WTC11 (cell line): ENCODE data around the gene MCF2L2. TPM values are rescaled to one million over a fixed set of nuclear protein-coding genes. Genes with fewer than 3 reads are reported as not detected.

Experiments used
- ATAC-seq: fragments of 200-7000 bp; cut with Tn5 transposase; 2 replicates; pipeline ENCODE4 v1.10.0; 2021; ENCODE audit warnings: mild to moderate bottlenecking, moderate library complexity
- CTCF ChIA-PET: fragments of 300-600 bp; sonication (Branson Sonifier 250); formaldehyde crosslinking; loops from one replicate; lab custom pipeline; 2021; ENCODE audit warnings: antibody characterized with exemption; lab: Charles Lee
- POLR2A ChIA-PET: fragments of 350-600 bp; sonication (Branson Sonifier 250); formaldehyde crosslinking; loops from one replicate; lab custom pipeline; 2021; ENCODE audit warnings: antibody characterized with exemption; lab: Charles Lee
- DNase-seq: peaks from one replicate; pipeline ENCODE4 v3.0.0; 2021; ENCODE audit warnings: low spot score
- H3K27ac Mint-ChIP-seq: 2 replicates; pipeline ENCODE4 v1.8.0; 2021; ENCODE audit warnings: mixed read lengths
- H3K27me3 Mint-ChIP-seq: 2 replicates; pipeline ENCODE4 v1.8.0; 2021; ENCODE audit warnings: low read depth, mild to moderate bottlenecking, moderate library complexity, mixed read lengths
- H3K36me3 Mint-ChIP-seq: 2 replicates; pipeline ENCODE4 v1.8.0; 2021; ENCODE audit warnings: mixed read lengths
- H3K4me1 Mint-ChIP-seq: 2 replicates; pipeline ENCODE4 v1.8.0; 2022; ENCODE audit warnings: mixed read lengths
- H3K4me3 Mint-ChIP-seq: 2 replicates; pipeline ENCODE4 v1.8.0; 2021; ENCODE audit warnings: mild to moderate bottlenecking, moderate library complexity, mixed read lengths
- H3K9me3 Mint-ChIP-seq: 2 replicates; pipeline ENCODE4 v1.8.0; 2021; ENCODE audit warnings: mixed read lengths
- CBFB ChIP-seq: sonication (generic); formaldehyde crosslinking; IDR thresholded peaks from 2 replicates; pipeline ENCODE4 v1.8.1; 2022; ENCODE audit warnings: mild to moderate bottlenecking, low read depth, missing genetic modification reagents
- CREB1 ChIP-seq: sonication (generic); formaldehyde crosslinking; IDR thresholded peaks from 2 replicates; pipeline ENCODE4 v1.8.0; 2023; ENCODE audit warnings: mild to moderate bottlenecking, missing genetic modification reagents
- ESRRA ChIP-seq: sonication (generic); formaldehyde crosslinking; IDR thresholded peaks from 2 replicates; pipeline ENCODE4 v1.8.1; 2022; ENCODE audit warnings: mild to moderate bottlenecking, missing genetic modification reagents, borderline replicate concordance
- GTF2I ChIP-seq: fragments of 250-450 bp; sonication (Bioruptor Pico); conservative IDR thresholded peaks from 2 replicates; pipeline ENCODE4 v1.4.0; 2021; ENCODE audit warnings: mild to moderate bottlenecking
- JUN ChIP-seq: sonication (generic); formaldehyde crosslinking; IDR thresholded peaks from 2 replicates; pipeline ENCODE4 v1.8.0; 2023; ENCODE audit warnings: mild to moderate bottlenecking, missing genetic modification reagents
- NFE2L1 ChIP-seq: sonication (generic); formaldehyde crosslinking; IDR thresholded peaks from 2 replicates; pipeline ENCODE4 v1.8.1; 2023; ENCODE audit warnings: missing genetic modification reagents
- NR1H2 ChIP-seq: sonication (generic); formaldehyde crosslinking; IDR thresholded peaks from 2 replicates; pipeline ENCODE4 v1.9.0; 2021; ENCODE audit warnings: mild to moderate bottlenecking, moderate library complexity, missing genetic modification reagents
- OVOL2 ChIP-seq: fragments of 250-450 bp; sonication (Bioruptor Pico); IDR thresholded peaks from 2 replicates; pipeline ENCODE4 v1.9.0; 2021; ENCODE audit warnings: mild to moderate bottlenecking, borderline replicate concordance
- RELA ChIP-seq: sonication (generic); formaldehyde crosslinking; IDR thresholded peaks from 2 replicates; pipeline ENCODE4 v1.8.1; 2022; ENCODE audit warnings: missing genetic modification reagents, mild to moderate bottlenecking, borderline replicate concordance
- TEAD1 ChIP-seq: sonication (generic); formaldehyde crosslinking; IDR thresholded peaks from 2 replicates; pipeline ENCODE4 v1.8.0; 2022; ENCODE audit warnings: mild to moderate bottlenecking, missing genetic modification reagents
- TP53 ChIP-seq: sonication (generic); formaldehyde crosslinking; IDR thresholded peaks from 2 replicates; pipeline ENCODE4 v1.8.1; 2023; ENCODE audit warnings: mild to moderate bottlenecking, missing genetic modification reagents
- ZNF317 ChIP-seq: sonication (generic); formaldehyde crosslinking; IDR thresholded peaks from 2 replicates; pipeline ENCODE4 v1.8.1; 2023; ENCODE audit warnings: low read depth, mild to moderate bottlenecking, moderate library complexity, missing genetic modification reagents, borderline replicate concordance
- ZNF396 ChIP-seq: fragments of 250-450 bp; sonication (Bioruptor Pico); IDR thresholded peaks from 2 replicates; pipeline ENCODE4 v1.8.0; 2021; ENCODE audit warnings: mild to moderate bottlenecking, moderate library complexity, borderline replicate concordance
- ZNF416 ChIP-seq: fragments of 250-450 bp; sonication (Bioruptor Pico); IDR thresholded peaks from 2 replicates; pipeline ENCODE4 v1.9.0; 2021; ENCODE audit warnings: mild to moderate bottlenecking, inconsistent platforms
- ZNF671 ChIP-seq: fragments of 250-450 bp; sonication (Bioruptor Pico); IDR thresholded peaks from 2 replicates; pipeline ENCODE4 v1.8.0; 2021; ENCODE audit warnings: mild to moderate bottlenecking
- total RNA-seq: library from RNA; stranded (reverse); gene quantifications from 3 replicates; pipeline ENCODE4 v1.2.3, GENCODE V29; 2021
- TF ChIP-seq, protein P1 (sequence below): sonication (generic); formaldehyde crosslinking; IDR thresholded peaks from 2 replicates; pipeline ENCODE4 v1.8.1; 2023; ENCODE audit warnings: mild to moderate bottlenecking, missing genetic modification reagents, borderline replicate concordance
- TF ChIP-seq, protein P2 (sequence below): sonication (generic); formaldehyde crosslinking; IDR thresholded peaks from 2 replicates; pipeline ENCODE4 v1.8.1; 2022; ENCODE audit warnings: mild to moderate bottlenecking, moderate library complexity, missing genetic modification reagents
- TF ChIP-seq, protein P3 (sequence below): sonication (generic); formaldehyde crosslinking; IDR thresholded peaks from 2 replicates; pipeline ENCODE4 v1.8.0; 2022; ENCODE audit warnings: mild to moderate bottlenecking, missing genetic modification reagents
- TF ChIP-seq, protein P4 (sequence below): fragments of 250-450 bp; sonication (Bioruptor Pico); IDR thresholded peaks from 2 replicates; pipeline ENCODE4 v1.9.0; 2021; ENCODE audit warnings: mild to moderate bottlenecking
- TF ChIP-seq, protein P5 (sequence below): sonication (generic); formaldehyde crosslinking; IDR thresholded peaks from 2 replicates; pipeline ENCODE4 v1.8.0; 2023; ENCODE audit warnings: mild to moderate bottlenecking, missing genetic modification reagents
- TF ChIP-seq, protein P6 (sequence below): sonication (generic); formaldehyde crosslinking; IDR thresholded peaks from 2 replicates; pipeline ENCODE4 v1.8.1; 2023; ENCODE audit warnings: mild to moderate bottlenecking, missing genetic modification reagents, moderate library complexity

MCF2L2 gene
- total RNA-seq, 1 experiment from 2014 or later: 7.5 TPM

DNA sequence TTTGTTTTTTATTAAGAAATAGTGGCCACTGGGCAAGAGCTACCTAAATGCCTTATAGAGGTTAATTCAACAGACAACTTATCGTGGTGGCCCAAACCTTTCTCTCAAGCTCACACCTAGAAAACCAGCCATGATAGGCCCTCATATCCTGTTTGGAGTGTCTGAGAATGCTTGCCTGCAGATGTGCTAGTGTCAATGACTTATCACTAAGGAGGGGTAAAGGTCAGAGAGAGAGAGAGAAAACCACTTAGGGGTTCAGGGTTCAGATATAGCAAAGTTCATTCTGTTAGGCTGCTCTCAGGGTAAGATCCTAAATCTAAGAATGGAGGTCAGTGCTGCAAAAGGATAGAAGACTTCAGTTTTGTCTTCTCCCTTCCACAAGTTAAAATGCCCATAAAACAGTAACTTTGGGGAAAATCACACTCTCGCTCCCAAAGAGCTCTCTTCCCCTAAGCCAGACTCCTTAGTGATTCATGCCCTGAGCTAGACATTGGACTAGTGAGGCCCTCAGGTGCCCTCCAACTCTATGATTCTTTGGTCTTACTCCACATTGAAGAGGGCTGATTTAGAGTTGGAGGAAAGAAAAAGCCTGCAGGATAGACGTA, 205.7 kb downstream of the MCF2L2 start:
- H3K27me3 Mint-ChIP-seq: no peaks in the 10 kb centered on the region
- ATAC-seq: no peak
- POLR2A ChIA-PET: no interaction called here
- no peaks in the 10 kb centered on the region for H3K9me3 Mint-ChIP-seq
- TF ChIP-seq ESRRA (no peak), TEAD1 (no peak), TP53 (CRISPR knock-in tag) (no peak), NR1H2 (no peak), CBFB (CRISPR knock-in tag) (no peak), GTF2I (CRISPR knock-in tag) (no peak), RELA (no peak), JUN (CRISPR knock-in tag) (no peak), ZNF416 (CRISPR knock-in tag) (no peak), NFE2L1 (no peak), ZNF671 (no peak)
- TF ChIP-seq, protein P1, sequence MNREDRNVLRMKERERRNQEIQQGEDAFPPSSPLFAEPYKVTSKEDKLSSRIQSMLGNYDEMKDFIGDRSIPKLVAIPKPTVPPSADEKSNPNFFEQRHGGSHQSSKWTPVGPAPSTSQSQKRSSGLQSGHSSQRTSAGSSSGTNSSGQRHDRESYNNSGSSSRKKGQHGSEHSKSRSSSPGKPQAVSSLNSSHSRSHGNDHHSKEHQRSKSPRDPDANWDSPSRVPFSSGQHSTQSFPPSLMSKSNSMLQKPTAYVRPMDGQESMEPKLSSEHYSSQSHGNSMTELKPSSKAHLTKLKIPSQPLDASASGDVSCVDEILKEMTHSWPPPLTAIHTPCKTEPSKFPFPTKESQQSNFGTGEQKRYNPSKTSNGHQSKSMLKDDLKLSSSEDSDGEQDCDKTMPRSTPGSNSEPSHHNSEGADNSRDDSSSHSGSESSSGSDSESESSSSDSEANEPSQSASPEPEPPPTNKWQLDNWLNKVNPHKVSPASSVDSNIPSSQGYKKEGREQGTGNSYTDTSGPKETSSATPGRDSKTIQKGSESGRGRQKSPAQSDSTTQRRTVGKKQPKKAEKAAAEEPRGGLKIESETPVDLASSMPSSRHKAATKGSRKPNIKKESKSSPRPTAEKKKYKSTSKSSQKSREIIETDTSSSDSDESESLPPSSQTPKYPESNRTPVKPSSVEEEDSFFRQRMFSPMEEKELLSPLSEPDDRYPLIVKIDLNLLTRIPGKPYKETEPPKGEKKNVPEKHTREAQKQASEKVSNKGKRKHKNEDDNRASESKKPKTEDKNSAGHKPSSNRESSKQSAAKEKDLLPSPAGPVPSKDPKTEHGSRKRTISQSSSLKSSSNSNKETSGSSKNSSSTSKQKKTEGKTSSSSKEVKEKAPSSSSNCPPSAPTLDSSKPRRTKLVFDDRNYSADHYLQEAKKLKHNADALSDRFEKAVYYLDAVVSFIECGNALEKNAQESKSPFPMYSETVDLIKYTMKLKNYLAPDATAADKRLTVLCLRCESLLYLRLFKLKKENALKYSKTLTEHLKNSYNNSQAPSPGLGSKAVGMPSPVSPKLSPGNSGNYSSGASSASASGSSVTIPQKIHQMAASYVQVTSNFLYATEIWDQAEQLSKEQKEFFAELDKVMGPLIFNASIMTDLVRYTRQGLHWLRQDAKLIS: no peak
- TF ChIP-seq, protein P2, sequence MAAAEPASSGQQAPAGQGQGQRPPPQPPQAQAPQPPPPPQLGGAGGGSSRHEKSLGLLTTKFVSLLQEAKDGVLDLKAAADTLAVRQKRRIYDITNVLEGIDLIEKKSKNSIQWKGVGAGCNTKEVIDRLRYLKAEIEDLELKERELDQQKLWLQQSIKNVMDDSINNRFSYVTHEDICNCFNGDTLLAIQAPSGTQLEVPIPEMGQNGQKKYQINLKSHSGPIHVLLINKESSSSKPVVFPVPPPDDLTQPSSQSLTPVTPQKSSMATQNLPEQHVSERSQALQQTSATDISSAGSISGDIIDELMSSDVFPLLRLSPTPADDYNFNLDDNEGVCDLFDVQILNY (CRISPR knock-in tag): no peak
- TF ChIP-seq, protein P3, sequence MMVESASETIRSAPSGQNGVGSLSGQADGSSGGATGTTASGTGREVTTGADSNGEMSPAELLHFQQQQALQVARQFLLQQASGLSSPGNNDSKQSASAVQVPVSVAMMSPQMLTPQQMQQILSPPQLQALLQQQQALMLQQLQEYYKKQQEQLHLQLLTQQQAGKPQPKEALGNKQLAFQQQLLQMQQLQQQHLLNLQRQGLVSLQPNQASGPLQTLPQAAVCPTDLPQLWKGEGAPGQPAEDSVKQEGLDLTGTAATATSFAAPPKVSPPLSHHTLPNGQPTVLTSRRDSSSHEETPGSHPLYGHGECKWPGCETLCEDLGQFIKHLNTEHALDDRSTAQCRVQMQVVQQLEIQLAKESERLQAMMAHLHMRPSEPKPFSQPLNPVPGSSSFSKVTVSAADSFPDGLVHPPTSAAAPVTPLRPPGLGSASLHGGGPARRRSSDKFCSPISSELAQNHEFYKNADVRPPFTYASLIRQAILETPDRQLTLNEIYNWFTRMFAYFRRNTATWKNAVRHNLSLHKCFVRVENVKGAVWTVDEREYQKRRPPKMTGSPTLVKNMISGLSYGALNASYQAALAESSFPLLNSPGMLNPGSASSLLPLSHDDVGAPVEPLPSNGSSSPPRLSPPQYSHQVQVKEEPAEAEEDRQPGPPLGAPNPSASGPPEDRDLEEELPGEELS: no peak
- TF ChIP-seq, protein P4, sequence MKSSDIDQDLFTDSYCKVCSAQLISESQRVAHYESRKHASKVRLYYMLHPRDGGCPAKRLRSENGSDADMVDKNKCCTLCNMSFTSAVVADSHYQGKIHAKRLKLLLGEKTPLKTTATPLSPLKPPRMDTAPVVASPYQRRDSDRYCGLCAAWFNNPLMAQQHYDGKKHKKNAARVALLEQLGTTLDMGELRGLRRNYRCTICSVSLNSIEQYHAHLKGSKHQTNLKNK (CRISPR knock-in tag): no peak
- TF ChIP-seq, all 79 proteins: peak for 0
- no peak overlapping the region for H3K27ac Mint-ChIP-seq
- DNase-seq: no peak
- H3K36me3 Mint-ChIP-seq: no peaks in the 10 kb centered on the region
- peaks cover 4% of the 10 kb centered on the region; the same call in 1 of the 2 replicates for H3K4me1 Mint-ChIP-seq
- CTCF ChIA-PET: interaction anchor here (0.7 kb wide), 1 partner anchor 34 kb away, joined by 3 read pairs; no protein-coding TSS in a partner anchor
- no peak overlapping the region for H3K4me3 Mint-ChIP-seq

DNA sequence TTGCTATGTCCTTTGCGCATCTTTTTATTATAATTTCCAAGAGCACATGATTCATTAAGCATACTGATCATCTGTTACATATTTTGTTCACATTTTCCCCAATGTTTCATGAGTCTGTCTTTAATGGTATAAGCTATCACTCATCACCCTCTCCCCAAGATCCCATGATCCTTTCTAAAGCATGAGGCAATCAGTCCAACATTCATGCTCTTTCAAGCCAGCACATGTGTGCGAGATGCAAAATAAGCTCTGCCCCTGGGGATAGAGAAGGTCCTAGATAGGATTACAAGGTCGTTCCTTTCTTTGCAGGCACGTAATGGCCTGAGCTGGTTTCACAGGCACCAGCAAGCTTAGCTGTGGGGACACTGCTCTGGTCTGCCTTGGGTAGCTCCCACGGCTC, 207.6 kb downstream of the MCF2L2 start:
- POLR2A ChIA-PET: no interaction called here
- TF ChIP-seq, protein P3: no peak
- TF ChIP-seq CREB1 (CRISPR knock-in tag) (no peak), TEAD1 (no peak), ZNF396 (CRISPR knock-in tag) (no peak), OVOL2 (no peak), ZNF317 (no peak)
- TF ChIP-seq, protein P5, sequence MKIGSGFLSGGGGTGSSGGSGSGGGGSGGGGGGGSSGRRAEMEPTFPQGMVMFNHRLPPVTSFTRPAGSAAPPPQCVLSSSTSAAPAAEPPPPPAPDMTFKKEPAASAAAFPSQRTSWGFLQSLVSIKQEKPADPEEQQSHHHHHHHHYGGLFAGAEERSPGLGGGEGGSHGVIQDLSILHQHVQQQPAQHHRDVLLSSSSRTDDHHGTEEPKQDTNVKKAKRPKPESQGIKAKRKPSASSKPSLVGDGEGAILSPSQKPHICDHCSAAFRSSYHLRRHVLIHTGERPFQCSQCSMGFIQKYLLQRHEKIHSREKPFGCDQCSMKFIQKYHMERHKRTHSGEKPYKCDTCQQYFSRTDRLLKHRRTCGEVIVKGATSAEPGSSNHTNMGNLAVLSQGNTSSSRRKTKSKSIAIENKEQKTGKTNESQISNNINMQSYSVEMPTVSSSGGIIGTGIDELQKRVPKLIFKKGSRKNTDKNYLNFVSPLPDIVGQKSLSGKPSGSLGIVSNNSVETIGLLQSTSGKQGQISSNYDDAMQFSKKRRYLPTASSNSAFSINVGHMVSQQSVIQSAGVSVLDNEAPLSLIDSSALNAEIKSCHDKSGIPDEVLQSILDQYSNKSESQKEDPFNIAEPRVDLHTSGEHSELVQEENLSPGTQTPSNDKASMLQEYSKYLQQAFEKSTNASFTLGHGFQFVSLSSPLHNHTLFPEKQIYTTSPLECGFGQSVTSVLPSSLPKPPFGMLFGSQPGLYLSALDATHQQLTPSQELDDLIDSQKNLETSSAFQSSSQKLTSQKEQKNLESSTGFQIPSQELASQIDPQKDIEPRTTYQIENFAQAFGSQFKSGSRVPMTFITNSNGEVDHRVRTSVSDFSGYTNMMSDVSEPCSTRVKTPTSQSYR (CRISPR knock-in tag): no peak
- TF ChIP-seq, protein P6, sequence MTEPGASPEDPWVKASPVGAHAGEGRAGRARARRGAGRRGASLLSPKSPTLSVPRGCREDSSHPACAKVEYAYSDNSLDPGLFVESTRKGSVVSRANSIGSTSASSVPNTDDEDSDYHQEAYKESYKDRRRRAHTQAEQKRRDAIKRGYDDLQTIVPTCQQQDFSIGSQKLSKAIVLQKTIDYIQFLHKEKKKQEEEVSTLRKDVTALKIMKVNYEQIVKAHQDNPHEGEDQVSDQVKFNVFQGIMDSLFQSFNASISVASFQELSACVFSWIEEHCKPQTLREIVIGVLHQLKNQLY (CRISPR knock-in tag): no peak
- Mint-ChIP-seq H3K27ac (no peak overlapping the region), H3K4me1 (peaks cover 4% of the 10 kb centered on the region; the same call in 1 of the 2 replicates), H3K9me3 (no peaks in the 10 kb centered on the region), H3K4me3 (no peak overlapping the region), H3K27me3 (no peaks in the 10 kb centered on the region), H3K36me3 (no peaks in the 10 kb centered on the region)
- ATAC-seq: no peak
- CTCF ChIA-PET: interaction anchor here (1.0 to 1.2 kb wide), 2 partner anchors 14 to 162 kb away, joined by 3 read pairs; no protein-coding TSS in a partner anchor
- no peak for DNase-seq
